Measurements from ENCODE around the gene SEBOX.

SEBOX gene

DNA sequence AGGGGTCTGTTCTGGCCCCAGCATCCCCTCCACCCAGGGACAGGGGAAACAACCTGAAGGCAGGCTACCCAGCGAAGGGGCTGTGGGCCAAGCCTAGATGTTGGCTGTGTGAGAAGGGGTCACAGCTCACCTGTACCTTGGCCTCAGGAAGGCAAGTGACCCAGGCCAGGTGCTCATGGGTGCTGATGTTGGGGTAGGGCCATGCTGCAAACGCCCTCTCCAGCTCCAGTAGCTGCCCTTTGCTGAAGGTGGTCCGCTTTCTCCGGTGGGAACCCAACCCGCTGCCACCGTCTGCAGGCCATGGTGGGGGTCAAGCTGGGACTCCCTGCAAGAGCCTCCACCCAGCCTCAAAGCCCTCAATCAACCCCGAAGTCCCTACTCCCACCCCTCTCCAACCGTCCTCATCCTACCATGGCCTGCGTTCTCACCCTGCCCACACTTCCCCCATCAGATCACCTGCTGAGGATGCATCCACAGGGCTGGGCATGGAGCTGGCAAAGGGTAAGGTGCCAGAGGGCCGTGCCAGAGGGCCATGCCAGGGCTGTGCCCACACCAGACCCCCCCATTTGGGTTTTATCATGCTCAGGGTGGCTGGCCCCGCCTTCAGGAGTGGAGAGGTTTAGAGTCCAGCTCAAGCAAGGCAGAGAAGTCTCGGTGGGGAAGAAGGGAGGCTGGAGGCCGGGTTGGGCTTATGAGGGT lies at the start of gene SEBOX:
TSS of gene SEBOX (minus strand) at position 535 of the 699 bp plus-strand sequence. CDS start at position 487, 48 bp downstream.
- no peak for DNase-seq

- DNase-seq = no peak
Observed at GRCh38 chr17:28413804-28414203, 48.8 kb upstream of the SEBOX start.

GRCh38 chr17:28412099-28412498 lies 47.1 kb upstream of the SEBOX start:
- DNase-seq = no peak

GRCh38 chr17:28407974-28408306 lies 42.9 kb upstream of the SEBOX start:
- DNase-seq = no peak

- no peak for DNase-seq
Observed at GRCh38 chr17:28407130-28407973, 42.4 kb upstream of the SEBOX start.

DNA sequence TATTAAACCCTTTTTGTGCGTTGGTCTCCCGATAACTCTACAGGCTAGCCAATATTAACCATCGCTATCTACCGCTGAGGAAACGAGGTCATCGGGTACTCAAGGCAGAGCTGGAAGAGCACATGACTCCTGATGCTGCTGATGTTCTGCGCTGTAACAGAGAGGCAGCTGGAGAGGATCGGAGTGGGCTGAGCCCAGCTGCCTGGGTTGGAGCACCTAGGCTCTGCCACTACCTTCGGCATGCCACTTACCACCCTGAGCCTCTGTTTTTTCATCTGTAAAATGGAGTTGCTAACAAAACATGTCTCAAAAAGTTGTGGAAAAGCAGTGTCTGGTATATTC lies 41.4 kb upstream of the SEBOX start:
- DNase-seq = no peak

GRCh38 chr17:28405632-28406472 lies 40.9 kb upstream of the SEBOX start, which contains the start of gene SLC46A1:
TSS of gene SLC46A1 (minus strand) at chr17:28406212. CDS start at chr17:28406114, 98 bp downstream.
- DNase-seq = peak; percentile 27

GRCh38 chr17:28404812-28405570 lies 40.0 kb upstream of the SEBOX start:
- no peak for DNase-seq

DNA sequence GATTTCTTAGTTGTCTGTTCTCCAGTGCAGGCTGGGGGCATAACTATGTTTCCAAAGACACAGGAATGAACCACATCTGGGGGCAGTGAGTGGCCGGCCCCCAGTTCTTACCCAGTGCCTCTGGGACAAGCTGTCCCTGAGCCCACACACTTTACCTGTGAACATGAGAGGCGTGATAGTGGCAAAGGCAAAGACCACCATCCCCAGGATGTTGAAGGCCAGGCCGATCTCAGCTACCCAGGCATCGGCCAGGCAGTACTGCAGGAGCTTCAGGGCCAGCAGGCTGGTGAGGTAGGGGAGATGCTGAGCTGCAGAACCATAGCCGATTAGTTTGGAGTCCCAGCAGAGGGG lies 39.4 kb upstream of the SEBOX start:
- no peak for DNase-seq

GRCh38 chr17:28404007-28404406 lies 39.0 kb upstream of the SEBOX start:
- DNase-seq = no peak

- no peak for DNase-seq
Observed at GRCh38 chr17:28402844-28403243, 37.8 kb upstream of the SEBOX start.

DNA sequence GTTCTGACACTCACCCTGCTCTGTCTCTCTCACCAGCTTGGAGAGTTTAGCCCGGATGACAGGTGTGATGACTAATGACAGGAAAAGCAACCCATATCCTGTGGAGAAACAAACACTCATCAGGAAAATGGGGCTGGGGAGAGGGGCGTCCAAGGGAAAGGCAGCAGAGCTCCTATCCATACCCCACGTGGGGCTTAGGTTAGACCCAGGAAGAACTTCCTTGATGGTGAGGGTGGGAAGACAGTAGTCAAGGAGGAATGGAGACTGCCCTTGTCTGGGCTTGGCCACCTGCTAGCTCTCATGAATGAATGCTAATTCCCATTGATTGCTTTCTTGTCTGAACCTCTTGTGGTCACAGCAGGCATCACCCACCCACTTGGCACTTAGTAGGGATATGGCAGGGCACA lies 37.2 kb upstream of the SEBOX start:
- no peak for DNase-seq

- DNase-seq = no peak
Observed at GRCh38 chr17:28399808-28400207, 34.8 kb upstream of the SEBOX start.

DNA sequence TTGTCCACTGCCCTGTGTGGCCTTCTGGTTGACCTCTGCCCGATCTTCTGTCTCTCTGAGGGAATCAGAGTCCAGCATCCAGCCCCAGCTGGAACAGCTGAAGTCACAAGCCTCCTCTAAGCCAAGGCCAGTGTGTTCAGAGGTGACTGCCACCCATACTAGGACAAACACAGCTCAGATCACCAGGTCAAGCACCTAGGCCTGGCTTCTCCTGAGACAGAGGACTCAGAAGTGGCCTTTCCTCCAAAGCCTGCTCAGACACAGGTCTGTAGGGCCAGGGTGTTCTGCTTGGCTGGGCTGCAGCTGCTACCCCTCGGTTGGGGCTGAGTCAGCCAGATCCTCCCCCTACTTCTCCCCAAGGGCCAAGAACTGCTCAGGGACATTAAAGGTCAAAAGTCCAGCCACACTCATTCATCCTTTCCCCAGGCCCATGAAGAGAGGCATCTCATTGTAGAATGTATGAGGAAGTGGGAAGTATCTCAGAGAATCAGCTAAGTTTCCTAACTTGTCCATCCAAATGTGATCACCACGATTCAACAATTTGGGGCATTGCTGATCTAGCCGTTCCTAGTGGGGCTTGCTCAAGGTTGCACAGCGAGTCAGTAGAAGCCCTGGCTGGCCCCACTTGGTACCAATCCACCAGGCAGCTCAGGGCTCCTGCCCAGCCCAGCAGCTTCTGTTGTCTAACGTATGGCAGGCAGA lies 33.4 kb upstream of the SEBOX start:
- DNase-seq = no peak

DNA sequence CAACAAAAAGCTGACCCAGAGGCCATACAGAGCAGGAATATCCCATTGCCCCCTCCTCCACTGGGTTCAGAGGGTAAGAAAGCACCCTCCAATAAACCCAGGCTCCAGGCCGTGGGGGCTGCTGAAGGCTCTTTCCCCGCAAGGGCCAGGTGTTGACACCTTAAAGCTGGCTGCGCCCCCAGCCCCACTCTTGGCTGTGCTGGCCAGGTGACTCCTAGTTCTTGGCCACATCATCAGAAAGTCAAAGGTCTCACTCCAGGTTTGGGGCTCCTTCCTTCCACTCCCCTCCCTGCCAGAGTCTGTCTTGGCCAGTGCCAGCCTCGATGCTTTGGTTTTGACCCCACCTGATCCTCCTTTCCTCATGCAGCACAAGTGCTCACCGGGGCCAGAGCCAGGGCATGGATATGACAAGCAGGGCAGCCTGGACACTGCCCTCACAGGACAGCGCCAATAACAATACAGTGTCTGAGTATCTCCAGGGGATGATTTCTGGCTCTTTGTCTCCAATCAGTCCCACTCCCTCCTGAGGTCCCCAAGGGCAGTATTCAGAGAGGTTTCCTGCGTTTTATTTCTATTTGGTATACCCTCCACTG lies 32.8 kb upstream of the SEBOX start:
- DNase-seq = no peak

- no peak for DNase-seq
Observed at GRCh38 chr17:28397275-28397674, 32.3 kb upstream of the SEBOX start.

- no peak for DNase-seq
Observed at GRCh38 chr17:28396635-28397239, 31.7 kb upstream of the SEBOX start.

- DNase-seq = no peak
Observed at GRCh38 chr17:28395968-28396367, 31.0 kb upstream of the SEBOX start.

- DNase-seq = no peak
Observed at GRCh38 chr17:28395426-28395825, 30.4 kb upstream of the SEBOX start.

- no peak for DNase-seq
Observed at GRCh38 chr17:28394337-28395116, 29.5 kb upstream of the SEBOX start.

Data from GOT3 (cell line).